ENCODE measurements around the gene SCYL1.

GRCh38 chr11:65548395-65548794, 23.5 kb downstream of the SCYL1 start:
- TF ChIP-seq CTCF (IDR thresholded peaks at IDR 0.05) (no peak), POLR2A (IDR thresholded peaks at IDR 0.05) (no peak)

Data from tibial nerve (tissue), 3 donors.